ENCODE data around the gene KDM3B.

GRCh38 chr5:138458856-138459255, 106.4 kb downstream of the KDM3B start:
- no peak for TF ChIP-seq EZH2 (IDR thresholded peaks at IDR 0.05; ENCODE audit: low read length, missing control alignments)
- TF ChIP-seq CTCF (conservative IDR thresholded peaks at IDR 0.05 in 1 of 2, IDR thresholded peaks at IDR 0.05 in 1 of 2; ENCODE audit: low read depth in 1 of 2, low read length in 2 of 2): no peak
